ENCODE measurements around the gene PIEZO2.

DNA sequence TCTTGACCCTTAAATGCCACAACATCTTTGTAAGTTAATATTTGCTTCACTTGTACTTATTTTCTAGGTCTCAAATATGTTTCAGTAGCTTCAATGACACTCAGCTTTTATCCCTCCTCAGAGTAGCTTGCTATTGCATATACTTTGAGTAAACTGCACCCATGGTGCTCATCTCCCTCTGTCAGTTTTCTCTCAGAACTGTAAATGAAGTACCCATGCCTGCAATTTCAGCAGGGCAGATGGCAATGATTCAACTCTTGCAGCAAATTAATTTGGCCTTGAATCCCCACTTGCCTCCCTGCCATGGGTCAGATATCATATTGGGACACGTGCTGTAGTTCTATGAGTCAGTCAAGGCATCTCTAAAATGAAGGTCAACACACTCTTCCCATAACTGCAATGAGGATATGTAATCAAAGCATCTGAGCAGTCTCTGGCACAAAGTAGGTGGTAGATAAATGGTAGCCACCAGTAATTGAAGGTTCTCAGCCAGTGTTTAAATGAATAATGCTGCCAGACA, 225.8 kb downstream of the PIEZO2 start:
- TF ChIP-seq POLR2A (IDR thresholded peaks at IDR 0.05) (no peak), POLR2AphosphoS5 (IDR thresholded peaks at IDR 0.05) (no peak)
- TF ChIP-seq, protein P1, sequence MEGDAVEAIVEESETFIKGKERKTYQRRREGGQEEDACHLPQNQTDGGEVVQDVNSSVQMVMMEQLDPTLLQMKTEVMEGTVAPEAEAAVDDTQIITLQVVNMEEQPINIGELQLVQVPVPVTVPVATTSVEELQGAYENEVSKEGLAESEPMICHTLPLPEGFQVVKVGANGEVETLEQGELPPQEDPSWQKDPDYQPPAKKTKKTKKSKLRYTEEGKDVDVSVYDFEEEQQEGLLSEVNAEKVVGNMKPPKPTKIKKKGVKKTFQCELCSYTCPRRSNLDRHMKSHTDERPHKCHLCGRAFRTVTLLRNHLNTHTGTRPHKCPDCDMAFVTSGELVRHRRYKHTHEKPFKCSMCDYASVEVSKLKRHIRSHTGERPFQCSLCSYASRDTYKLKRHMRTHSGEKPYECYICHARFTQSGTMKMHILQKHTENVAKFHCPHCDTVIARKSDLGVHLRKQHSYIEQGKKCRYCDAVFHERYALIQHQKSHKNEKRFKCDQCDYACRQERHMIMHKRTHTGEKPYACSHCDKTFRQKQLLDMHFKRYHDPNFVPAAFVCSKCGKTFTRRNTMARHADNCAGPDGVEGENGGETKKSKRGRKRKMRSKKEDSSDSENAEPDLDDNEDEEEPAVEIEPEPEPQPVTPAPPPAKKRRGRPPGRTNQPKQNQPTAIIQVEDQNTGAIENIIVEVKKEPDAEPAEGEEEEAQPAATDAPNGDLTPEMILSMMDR (IDR thresholded peaks at IDR 0.05 in 8 of 11, conservative IDR thresholded peaks at IDR 0.05 in 3 of 11) = no peak

Measured in spleen (tissue), 7 donors.